K562 (cell line): ENCODE data around the gene CISD2. TPM values are rescaled to one million over a fixed set of nuclear protein-coding genes. Genes with fewer than 3 reads are reported as not detected.

Experiments
- CC2D1A ChIP-seq: fragments of 450-650 bp; IDR thresholded peaks from 2 replicates; pipeline ENCODE4 v1.6.1; 2017; ENCODE audit warnings: mild to moderate bottlenecking
- ELF1 ChIP-seq: fragments of 200-800 bp; sonication (Bioruptor generic); IDR thresholded peaks from 2 replicates; pipeline ENCODE4 v1.6.1; 2016; ENCODE audit warnings: missing genetic modification characterization, missing compliant biosample characterization
- HIVEP1 ChIP-seq: fragments of 250-450 bp; sonication (Bioruptor Pico); IDR thresholded peaks from 2 replicates; pipeline ENCODE4 v1.4.0; 2020; ENCODE audit warnings: mild to moderate bottlenecking
- HMGXB4 ChIP-seq: sonication (generic); formaldehyde crosslinking; IDR thresholded peaks from 2 replicates; pipeline ENCODE4 v1.8.1; 2023; ENCODE audit warnings: mild to moderate bottlenecking, missing genetic modification reagents
- MYC ChIP-seq, 2 experiments: fragments of 250-450 bp in 1 of 2; sonication (Bioruptor Pico) in 1 of 2; IDR thresholded peaks; 2 replicates each; pipeline versions ENCODE4 v1.5.1 to v1.6.1; 2012 to 2021; ENCODE audit warnings: low read depth in 2 of 2, borderline replicate concordance in 1 of 2, improper control_type of control experiment in 1 of 2, low read length in 1 of 2, mild to moderate bottlenecking in 1 of 2, moderate library complexity in 1 of 2
- RBM39 ChIP-seq: fragments of 200-400 bp; formaldehyde crosslinking; optimal IDR thresholded peaks from 2 replicates; pipeline ENCODE3; 2018; ENCODE audit warnings: low read depth, low read length
- RCOR1 ChIP-seq, 2 experiments: IDR thresholded peaks; 2 replicates each; pipeline ENCODE4 v1.6.1; 2012; ENCODE audit warnings: low read depth in 2 of 2, low read length in 2 of 2, borderline replicate concordance in 1 of 2, improper control_type of control experiment in 1 of 2
- ZFX ChIP-seq: sonication (generic); formaldehyde crosslinking; IDR thresholded peaks from 2 replicates; pipeline ENCODE4 v1.8.0; 2022; ENCODE audit warnings: mild to moderate bottlenecking, missing genetic modification reagents, moderate library complexity
- ZNF263 ChIP-seq: sonication (generic); formaldehyde crosslinking; IDR thresholded peaks from 2 replicates; pipeline ENCODE4 v1.8.0; 2022; ENCODE audit warnings: mild to moderate bottlenecking, missing genetic modification reagents, borderline replicate concordance
- ZNF586 ChIP-seq: fragments of 450-650 bp; formaldehyde crosslinking; conservative IDR thresholded peaks from 2 replicates; pipeline ENCODE4 v1.4.0; 2020; ENCODE audit warnings: mild to moderate bottlenecking, moderate library complexity
- polyA plus RNA-seq, 8 experiments: library from polyadenylated mRNA; depleted of rRNA in 4 of 8; stranded (reverse) in 5 of 8; unstranded in 3 of 8; fragments of >200 nt; fragmentation: Nextera tagmentation in 2 of 8; fragmentation: Illumina TruSeq in 1 of 8; extraction: Ambion mirVana in 2 of 8; extraction: Trizol in 1 of 8; gene quantifications; 2 replicates each; pipeline versions ENCODE4 v1.2.1 to v1.2.3, GENCODE V29; 2011 to 2014; ENCODE audit warnings: inconsistent platforms in 1 of 8, missing spikeins in 1 of 8
- total RNA-seq, 7 experiments: library from RNA; depleted of rRNA in 6 of 7; stranded (reverse); fragments of >200 nt in 6 of 7; fragmentation: Illumina TruSeq in 2 of 7; extraction: Trizol in 2 of 7; gene quantifications; 2 replicates each; pipeline versions ENCODE4 v1.2.1 to v1.2.3, GENCODE V29; 2011 to 2021; ENCODE audit warnings: low replicate concordance in 1 of 7
- TF ChIP-seq, protein P1 (sequence below), 2 experiments: fragments of 450-650 bp; formaldehyde crosslinking in 1 of 2; IDR thresholded peaks; 2 replicates each; pipeline versions ENCODE4 v1.4.0 to v1.6.1; 2014 to 2020; ENCODE audit warnings: mild to moderate bottlenecking in 2 of 2, borderline replicate concordance in 1 of 2, low read depth in 1 of 2
- TF ChIP-seq, protein P2 (sequence below): IDR thresholded peaks from 2 replicates; pipeline ENCODE4 v1.6.1; 2016; ENCODE audit warnings: missing genetic modification characterization, missing compliant biosample characterization

The CISD2 gene
- total and polyA plus RNA-seq, 9 of the 15 experiments (the other 6 are each of a cell fraction or from before 2014, with no cell fraction given): 37.8 to 91.4 (median 59.8) TPM

DNA sequence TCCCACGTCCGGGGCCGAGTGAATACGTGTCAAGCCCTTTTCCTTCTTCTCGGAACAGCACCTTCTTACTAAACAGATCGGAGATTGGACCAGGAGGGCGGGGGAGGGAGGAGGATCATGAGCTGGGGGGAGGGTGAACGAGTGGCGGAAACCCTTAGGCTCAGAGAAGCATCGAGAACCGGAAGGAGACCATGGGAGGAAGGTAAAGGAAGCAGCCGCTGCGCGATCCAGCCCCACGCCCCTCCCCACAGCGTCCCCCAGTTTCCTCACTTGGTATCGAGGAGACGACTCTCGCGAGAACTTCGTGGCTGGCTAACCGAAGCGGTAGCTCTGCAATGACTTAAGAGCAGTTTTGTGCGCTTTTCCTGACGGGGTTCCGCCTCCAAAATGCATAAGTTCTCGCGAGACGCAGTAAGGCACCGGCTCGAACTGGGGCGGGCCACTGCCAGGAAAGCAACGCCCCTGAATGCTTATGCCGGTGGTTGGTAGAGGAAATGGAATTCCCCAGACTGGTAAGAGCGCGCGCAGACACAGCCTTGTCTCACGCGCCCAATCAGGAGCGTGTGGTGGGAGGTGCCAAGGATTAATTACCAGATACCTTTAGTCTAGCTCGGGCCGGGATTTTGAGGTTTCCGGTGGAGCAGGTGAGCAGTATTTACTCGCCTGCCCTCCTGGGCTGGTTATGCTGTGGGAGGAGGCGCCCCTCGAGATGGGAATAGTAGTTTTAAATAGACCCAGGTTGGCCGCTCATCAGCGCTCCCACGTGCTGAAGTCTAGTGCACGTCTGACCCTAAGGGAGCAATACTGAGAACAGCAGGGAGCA, 40.9 kb upstream of the CISD2 start (continued):
- TF ChIP-seq ELF1 (peak; percentile 95), MYC (IDR thresholded peaks at IDR 0.05; ENCODE audit: low read depth, low read length) (peak; percentile 84), MYC (CRISPR knock-in tag; IDR thresholded peaks at IDR 0.05; ENCODE audit: borderline replicate concordance, low read depth) (0 out of 2 replicates have a peak, but pooled peaks have one; percentile 11), ZNF263 (no peak), RBM39 (no peak), HIVEP1 (CRISPR knock-in tag) (no peak), ZNF586 (CRISPR knock-in tag) (no peak), CC2D1A (peak; percentile 74), RCOR1 (IDR thresholded peaks at IDR 0.05; ENCODE audit: borderline replicate concordance in 1 of 2, low read depth in 2 of 2, low read length in 2 of 2) (peak in 1 of 2 experiments; percentile 57; a peak in 2 of 4 replicates), HMGXB4 (CRISPR knock-in tag) (0 out of 2 replicates have a peak, but pooled peaks have one; percentile 10), ZFX (CRISPR knock-in tag) (no peak)
- TF ChIP-seq, protein P1, sequence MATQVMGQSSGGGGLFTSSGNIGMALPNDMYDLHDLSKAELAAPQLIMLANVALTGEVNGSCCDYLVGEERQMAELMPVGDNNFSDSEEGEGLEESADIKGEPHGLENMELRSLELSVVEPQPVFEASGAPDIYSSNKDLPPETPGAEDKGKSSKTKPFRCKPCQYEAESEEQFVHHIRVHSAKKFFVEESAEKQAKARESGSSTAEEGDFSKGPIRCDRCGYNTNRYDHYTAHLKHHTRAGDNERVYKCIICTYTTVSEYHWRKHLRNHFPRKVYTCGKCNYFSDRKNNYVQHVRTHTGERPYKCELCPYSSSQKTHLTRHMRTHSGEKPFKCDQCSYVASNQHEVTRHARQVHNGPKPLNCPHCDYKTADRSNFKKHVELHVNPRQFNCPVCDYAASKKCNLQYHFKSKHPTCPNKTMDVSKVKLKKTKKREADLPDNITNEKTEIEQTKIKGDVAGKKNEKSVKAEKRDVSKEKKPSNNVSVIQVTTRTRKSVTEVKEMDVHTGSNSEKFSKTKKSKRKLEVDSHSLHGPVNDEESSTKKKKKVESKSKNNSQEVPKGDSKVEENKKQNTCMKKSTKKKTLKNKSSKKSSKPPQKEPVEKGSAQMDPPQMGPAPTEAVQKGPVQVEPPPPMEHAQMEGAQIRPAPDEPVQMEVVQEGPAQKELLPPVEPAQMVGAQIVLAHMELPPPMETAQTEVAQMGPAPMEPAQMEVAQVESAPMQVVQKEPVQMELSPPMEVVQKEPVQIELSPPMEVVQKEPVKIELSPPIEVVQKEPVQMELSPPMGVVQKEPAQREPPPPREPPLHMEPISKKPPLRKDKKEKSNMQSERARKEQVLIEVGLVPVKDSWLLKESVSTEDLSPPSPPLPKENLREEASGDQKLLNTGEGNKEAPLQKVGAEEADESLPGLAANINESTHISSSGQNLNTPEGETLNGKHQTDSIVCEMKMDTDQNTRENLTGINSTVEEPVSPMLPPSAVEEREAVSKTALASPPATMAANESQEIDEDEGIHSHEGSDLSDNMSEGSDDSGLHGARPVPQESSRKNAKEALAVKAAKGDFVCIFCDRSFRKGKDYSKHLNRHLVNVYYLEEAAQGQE (IDR thresholded peaks at IDR 0.05; ENCODE audit: borderline replicate concordance): peak; percentile 86
- TF ChIP-seq, protein P1 (CRISPR knock-in tag; IDR thresholded peaks at IDR 0.05; ENCODE audit: low read depth): no peak
- TF ChIP-seq, protein P2, sequence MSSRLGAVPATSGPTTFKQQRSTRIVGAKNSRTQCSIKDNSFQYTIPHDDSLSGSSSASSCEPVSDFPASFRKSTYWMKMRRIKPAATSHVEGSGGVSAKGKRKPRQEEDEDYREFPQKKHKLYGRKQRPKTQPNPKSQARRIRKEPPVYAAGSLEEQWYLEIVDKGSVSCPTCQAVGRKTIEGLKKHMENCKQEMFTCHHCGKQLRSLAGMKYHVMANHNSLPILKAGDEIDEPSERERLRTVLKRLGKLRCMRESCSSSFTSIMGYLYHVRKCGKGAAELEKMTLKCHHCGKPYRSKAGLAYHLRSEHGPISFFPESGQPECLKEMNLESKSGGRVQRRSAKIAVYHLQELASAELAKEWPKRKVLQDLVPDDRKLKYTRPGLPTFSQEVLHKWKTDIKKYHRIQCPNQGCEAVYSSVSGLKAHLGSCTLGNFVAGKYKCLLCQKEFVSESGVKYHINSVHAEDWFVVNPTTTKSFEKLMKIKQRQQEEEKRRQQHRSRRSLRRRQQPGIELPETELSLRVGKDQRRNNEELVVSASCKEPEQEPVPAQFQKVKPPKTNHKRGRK (tag): no peak
